Measurements from ENCODE around the gene HEMK1. TPM values are rescaled to one million over a fixed set of nuclear protein-coding genes. Genes with fewer than 3 reads are reported as not detected.

HEMK1 gene
- total and polyA plus RNA-seq, 2 of the 4 experiments (the other 2 are of a cell fraction) = 17.2 to 20.8 TPM

DNA sequence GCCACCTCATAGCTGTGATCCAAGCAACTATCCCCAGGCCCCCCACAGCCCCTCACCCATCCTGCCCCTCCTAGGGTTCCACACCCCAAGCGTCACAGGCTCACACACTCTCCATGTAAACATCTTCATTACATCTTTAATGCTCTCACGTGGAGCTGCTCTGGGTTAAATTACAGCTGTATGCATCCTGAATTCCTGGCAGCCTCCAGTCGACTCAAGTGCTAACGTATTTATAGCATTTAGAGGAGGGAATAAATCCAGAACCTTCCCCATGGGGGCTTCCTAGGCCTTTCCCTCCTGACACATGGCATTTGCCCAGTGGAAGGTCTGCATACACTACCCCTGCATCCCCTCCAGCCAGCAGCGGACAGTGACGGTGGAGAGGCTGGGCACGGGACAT is 11.4 kb upstream of the HEMK1 start:
- H2BK5ac ChIP-seq (ENCODE audit: low read depth, low read length, poor library complexity, severe bottlenecking) = no peak overlapping the region
- DNase-seq (no peak), ATAC-seq (ENCODE audit: low read depth) (peak; percentile 10; the same call in 1 of the 2 replicates)
- no peak overlapping the region for H4K8ac ChIP-seq (ENCODE audit: low read depth in 2 of 2, low read length in 2 of 2)
- no peak overlapping the region for H3K18ac ChIP-seq (ENCODE audit: low read depth, low read length)
- no peak overlapping the region for H2BK15ac ChIP-seq (ENCODE audit: low read depth, low read length)
- H2AK5ac ChIP-seq (ENCODE audit: low read depth, low read length) = no peak overlapping the region
- H3K4me1 ChIP-seq (ENCODE audit: control insufficient read depth, insufficient read depth, low read length) = no peaks in the 10 kb centered on the region
- no peak overlapping the region for H2AK9ac ChIP-seq (replicated peaks; ENCODE audit: low read depth, low read length, poor library complexity)
- no peaks in the 10 kb centered on the region for H3K36me3 ChIP-seq (ENCODE audit: control insufficient read depth, insufficient read depth, low read length)
- H3K4me2 ChIP-seq (ENCODE audit: low read depth, low read length) = no peak overlapping the region
- no peak overlapping the region for H2AFZ ChIP-seq (replicated peaks; ENCODE audit: low read length, poor library complexity)
- H4K91ac ChIP-seq (ENCODE audit: insufficient read depth, low read depth, low read length) = no peak overlapping the region
- in situ Hi-C loops (cut with MboI; ENCODE audit: low sequenced_read_pairs) (no loop called here), intact Hi-C loops (cut with micrococcal nuclease) (no loop called here), dilution Hi-C loops (cut with HindIII; ENCODE audit: low sequenced_read_pairs, unreplicated experiment) (no loop called here)
- CTCF ChIA-PET = no interaction called here
- no CpG with 5 or more reads among the region's 7 CpGs for WGBS, 2 experiments (ENCODE audit: extremely low coverage in 2 of 2, insufficient read length in 1 of 2)
- BruUV-seq (replicated peaks) = no TSS peak
- H3K23ac ChIP-seq (ENCODE audit: low read depth, low read length) = no peak overlapping the region
- 0 out of 2 replicates have a peak, but pooled peaks cover 5% of the 10 kb centered on the region for H3K9me1 ChIP-seq (ENCODE audit: insufficient read depth, low read length)
- no peaks in the 10 kb centered on the region for H3K9me3 ChIP-seq (ENCODE audit: control insufficient read depth, insufficient read depth, low read length)
- POLR2A ChIA-PET (ENCODE audit: unreplicated experiment) = no interaction called here
- H2BK120ac ChIP-seq (ENCODE audit: low read depth, low read length) = no peak overlapping the region
- no peak overlapping the region for H3K4me3 ChIP-seq (ENCODE audit: insufficient read depth, low read depth, low read length)
- no peak overlapping the region for H3K9ac ChIP-seq (ENCODE audit: low read depth, low read length)
- H3K4ac ChIP-seq (ENCODE audit: low read depth, low read length) = no peak overlapping the region
- no peak overlapping the region for H3K56ac ChIP-seq (ENCODE audit: extremely low read depth, insufficient read depth, low read length)
- no peaks in the 10 kb centered on the region for H3K79me1 ChIP-seq (ENCODE audit: low read depth in 1 of 2, low read length in 2 of 2)
- H4K5ac ChIP-seq (ENCODE audit: low read depth, low read length) = no peak overlapping the region
- H3K27ac ChIP-seq (ENCODE audit: insufficient read depth, low read length) = no peak overlapping the region
- TF ChIP-seq CHD1 (IDR thresholded peaks at IDR 0.05; ENCODE audit: low read depth, low read length) = no peak
- no peak for TF ChIP-seq RAD21 (IDR thresholded peaks at IDR 0.05; ENCODE audit: low read length)
- no peak for TF ChIP-seq NFE2L2 (IDR thresholded peaks at IDR 0.05; ENCODE audit: low read depth, low read length)
- no peak for TF ChIP-seq MAZ (IDR thresholded peaks at IDR 0.05; ENCODE audit: borderline replicate concordance, low read depth, low read length)
- TF ChIP-seq SMC3 (IDR thresholded peaks at IDR 0.05; ENCODE audit: low read depth, low read length) = no peak
- TF ChIP-seq, protein P1, sequence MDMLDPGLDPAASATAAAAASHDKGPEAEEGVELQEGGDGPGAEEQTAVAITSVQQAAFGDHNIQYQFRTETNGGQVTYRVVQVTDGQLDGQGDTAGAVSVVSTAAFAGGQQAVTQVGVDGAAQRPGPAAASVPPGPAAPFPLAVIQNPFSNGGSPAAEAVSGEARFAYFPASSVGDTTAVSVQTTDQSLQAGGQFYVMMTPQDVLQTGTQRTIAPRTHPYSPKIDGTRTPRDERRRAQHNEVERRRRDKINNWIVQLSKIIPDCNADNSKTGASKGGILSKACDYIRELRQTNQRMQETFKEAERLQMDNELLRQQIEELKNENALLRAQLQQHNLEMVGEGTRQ (IDR thresholded peaks at IDR 0.05; ENCODE audit: low read depth, low read length) = no peak
- no peak for TF ChIP-seq BHLHE40 (IDR thresholded peaks at IDR 0.05; ENCODE audit: low read depth, low read length)
- no peak for TF ChIP-seq RFX5 (IDR thresholded peaks at IDR 0.05; ENCODE audit: low read depth, low read length)
- TF ChIP-seq MXI1 (IDR thresholded peaks at IDR 0.05; ENCODE audit: borderline replicate concordance, low read depth, low read length) = no peak
- no peak for TF ChIP-seq RCOR1 (IDR thresholded peaks at IDR 0.05; ENCODE audit: insufficient replicate concordance, low read length)
- TF ChIP-seq MAFK (IDR thresholded peaks at IDR 0.05; ENCODE audit: low read depth, low read length) = no peak
- TF ChIP-seq FOS (IDR thresholded peaks at IDR 0.05; ENCODE audit: low read depth, low read length) = no peak
- TF ChIP-seq, protein P2, sequence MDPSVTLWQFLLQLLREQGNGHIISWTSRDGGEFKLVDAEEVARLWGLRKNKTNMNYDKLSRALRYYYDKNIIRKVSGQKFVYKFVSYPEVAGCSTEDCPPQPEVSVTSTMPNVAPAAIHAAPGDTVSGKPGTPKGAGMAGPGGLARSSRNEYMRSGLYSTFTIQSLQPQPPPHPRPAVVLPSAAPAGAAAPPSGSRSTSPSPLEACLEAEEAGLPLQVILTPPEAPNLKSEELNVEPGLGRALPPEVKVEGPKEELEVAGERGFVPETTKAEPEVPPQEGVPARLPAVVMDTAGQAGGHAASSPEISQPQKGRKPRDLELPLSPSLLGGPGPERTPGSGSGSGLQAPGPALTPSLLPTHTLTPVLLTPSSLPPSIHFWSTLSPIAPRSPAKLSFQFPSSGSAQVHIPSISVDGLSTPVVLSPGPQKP (IDR thresholded peaks at IDR 0.05; ENCODE audit: borderline replicate concordance, low read depth, low read length) = no peak
- no peak for TF ChIP-seq CEBPB (IDR thresholded peaks at IDR 0.05; ENCODE audit: low read depth, low read length)
- TF ChIP-seq POLR2A (IDR thresholded peaks at IDR 0.05; ENCODE audit: low read depth, low read length) = no peak
- TF ChIP-seq, protein P3, sequence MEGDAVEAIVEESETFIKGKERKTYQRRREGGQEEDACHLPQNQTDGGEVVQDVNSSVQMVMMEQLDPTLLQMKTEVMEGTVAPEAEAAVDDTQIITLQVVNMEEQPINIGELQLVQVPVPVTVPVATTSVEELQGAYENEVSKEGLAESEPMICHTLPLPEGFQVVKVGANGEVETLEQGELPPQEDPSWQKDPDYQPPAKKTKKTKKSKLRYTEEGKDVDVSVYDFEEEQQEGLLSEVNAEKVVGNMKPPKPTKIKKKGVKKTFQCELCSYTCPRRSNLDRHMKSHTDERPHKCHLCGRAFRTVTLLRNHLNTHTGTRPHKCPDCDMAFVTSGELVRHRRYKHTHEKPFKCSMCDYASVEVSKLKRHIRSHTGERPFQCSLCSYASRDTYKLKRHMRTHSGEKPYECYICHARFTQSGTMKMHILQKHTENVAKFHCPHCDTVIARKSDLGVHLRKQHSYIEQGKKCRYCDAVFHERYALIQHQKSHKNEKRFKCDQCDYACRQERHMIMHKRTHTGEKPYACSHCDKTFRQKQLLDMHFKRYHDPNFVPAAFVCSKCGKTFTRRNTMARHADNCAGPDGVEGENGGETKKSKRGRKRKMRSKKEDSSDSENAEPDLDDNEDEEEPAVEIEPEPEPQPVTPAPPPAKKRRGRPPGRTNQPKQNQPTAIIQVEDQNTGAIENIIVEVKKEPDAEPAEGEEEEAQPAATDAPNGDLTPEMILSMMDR (conservative IDR thresholded peaks at IDR 0.05; ENCODE audit: low read depth, low read length) = no peak
- H4K20me1 ChIP-seq (ENCODE audit: insufficient read depth, low read length) = no peaks in the 10 kb centered on the region
- H2BK20ac ChIP-seq (ENCODE audit: low read depth, low read length) = no peak overlapping the region
- peaks cover 19% of the 10 kb centered on the region for H3K27me3 ChIP-seq (ENCODE audit: control insufficient read depth, insufficient read depth, low read length)
- H3K14ac ChIP-seq (replicated peaks; ENCODE audit: low read depth, low read length) = no peak overlapping the region
